Endodermal cell (in vitro differentiated cells): ENCODE measurements around the gene FOXO6. TPM values are rescaled to one million over a fixed set of nuclear protein-coding genes. Genes with fewer than 3 reads are reported as not detected.

Source experiments
- DNase-seq: peaks from one replicate; pipeline ENCODE4 v3.0.0-alpha.2; 2017
- H3K27ac ChIP-seq: 2 replicates; pipeline ENCODE4 v1.5.1; 2013; ENCODE audit warnings: mild to moderate bottlenecking, low read depth, low read length, moderate library complexity
- H3K27me3 ChIP-seq: 2 replicates; pipeline ENCODE4 v1.6.1; 2013; ENCODE audit warnings: mild to moderate bottlenecking, low read length, moderate library complexity; ENCODE audit not compliant: insufficient read depth, control insufficient read depth, poor library complexity, severe bottlenecking
- H3K36me3 ChIP-seq: 2 replicates; pipeline ENCODE4 v1.7.0; 2013; ENCODE audit warnings: mild to moderate bottlenecking, low read length, moderate library complexity; ENCODE audit not compliant: control insufficient read depth, insufficient read depth
- H3K4me1 ChIP-seq: one replicate; pipeline ENCODE4 v1.7.0; 2013; ENCODE audit warnings: low read length; ENCODE audit not compliant: control insufficient read depth, insufficient read depth
- H3K4me3 ChIP-seq: 2 replicates; pipeline ENCODE4 v1.5.1; 2013; ENCODE audit warnings: mild to moderate bottlenecking, low read length, moderate library complexity
- H3K9ac ChIP-seq: 2 replicates; pipeline ENCODE4 v1.6.1; 2013; ENCODE audit warnings: mild to moderate bottlenecking, low read length, moderate library complexity; ENCODE audit not compliant: poor library complexity, severe bottlenecking; ENCODE audit errors: extremely low read depth
- H3K9me3 ChIP-seq: 2 replicates; pipeline ENCODE4 v1.6.1; 2013; ENCODE audit warnings: mild to moderate bottlenecking, low read length, moderate library complexity; ENCODE audit not compliant: control insufficient read depth
- H3K27ac Mint-ChIP-seq: 2 replicates; pipeline ENCODE4 v1.8.0; 2020; ENCODE audit warnings: mixed read lengths
- H3K27me3 Mint-ChIP-seq: 2 replicates; pipeline ENCODE4 v1.8.0; 2021; ENCODE audit warnings: mild to moderate bottlenecking, mixed read lengths; ENCODE audit not compliant: insufficient read depth
- H3K36me3 Mint-ChIP-seq: 2 replicates; pipeline ENCODE4 v1.8.0; 2020; ENCODE audit warnings: low read depth, mixed read lengths
- H3K4me1 Mint-ChIP-seq: 2 replicates; pipeline ENCODE4 v1.8.0; 2020; ENCODE audit warnings: mixed read lengths
- H3K4me3 Mint-ChIP-seq: 2 replicates; pipeline ENCODE4 v1.8.0; 2020; ENCODE audit warnings: mild to moderate bottlenecking, moderate library complexity, mixed read lengths
- H3K9me3 Mint-ChIP-seq: 2 replicates; pipeline ENCODE4 v1.8.0; 2020; ENCODE audit warnings: mild to moderate bottlenecking, mixed read lengths
- CTCF ChIP-seq: fragments of 200-600 bp; sonication (generic); conservative IDR thresholded peaks from 2 replicates; pipeline ENCODE4 v1.5.0; 2021; ENCODE audit warnings: antibody characterized with exemption, mild to moderate bottlenecking
- WGBS, 2 experiments: methylation state at CpG; one replicate each; pipeline versions ENCODE4 v1.1.5 to v1.1.7; 2013; ENCODE audit warnings: missing lambda C conversion rate in 2 of 2, mixed read lengths in 1 of 2; ENCODE audit not compliant: insufficient coverage in 1 of 2, insufficient read length in 1 of 2; 5-methylcytosine and 5-hydroxymethylcytosine counted together
- total RNA-seq, 2 donors: library from RNA; stranded (reverse); fragmentation: NEBNext Ultra II Directional in 1 of 2; extraction: Animal tissue kit (Norgen Biotek cat#: 25700) in 1 of 2; gene quantifications; 2 replicates in 1 of 2; 3 replicates in 1 of 2; pipeline ENCODE4 v1.2.1, GENCODE V29; 2021

The FOXO6 gene
- total RNA-seq, 2 donors from 2014 or later, result 1.7 to 1.8 TPM

- no peak overlapping the region for H3K27ac ChIP-seq
- H3K9me3 ChIP-seq, result no peaks in the 10 kb centered on the region
- 87 to 100% methylated on average over 2 to 6 of the region's 6 CpGs for WGBS, 2 experiments
- no peak overlapping the region for H3K9ac ChIP-seq
- Mint-ChIP-seq H3K27ac (no peak overlapping the region), H3K4me1 (no peaks in the 10 kb centered on the region), H3K36me3 (no peaks in the 10 kb centered on the region), H3K4me3 (no peak overlapping the region), H3K27me3 (no peaks in the 10 kb centered on the region), H3K9me3 (no peaks in the 10 kb centered on the region)
- no peaks in the 10 kb centered on the region for H3K27me3 ChIP-seq
- no peak for TF ChIP-seq CTCF
- H3K36me3 ChIP-seq, result no peaks in the 10 kb centered on the region
- no peaks in the 10 kb centered on the region for H3K4me1 ChIP-seq
- H3K4me3 ChIP-seq, result no peak overlapping the region
- DNase-seq, result no peak
These were observed 61.1 kb downstream of the FOXO6 start for GRCh38 chr1:41422306-41422705.

- H3K9ac ChIP-seq, result no peak overlapping the region
- no peaks in the 10 kb centered on the region for H3K36me3 Mint-ChIP-seq
- 75 to 84% methylated on average over 24 to 38 of the region's 38 CpGs for WGBS, 2 experiments
These were observed 62.4 kb downstream of the FOXO6 start for GRCh38 chr1:41423511-41424191.

GRCh38 chr1:41424581-41425118 is 63.4 kb downstream of the FOXO6 start:
- no peaks in the 10 kb centered on the region for H3K4me1 Mint-ChIP-seq

More at GRCh38 chr1:41423511-41424191, 62.4 kb downstream of the FOXO6 start:
- no peaks in the 10 kb centered on the region for H3K9me3 ChIP-seq
- DNase-seq, result peak; percentile 81
- H3K4me3 ChIP-seq, result no peak overlapping the region
- peaks cover 6% of the 10 kb centered on the region for H3K27me3 Mint-ChIP-seq
- H3K9me3 Mint-ChIP-seq, result no peaks in the 10 kb centered on the region
- H3K4me3 Mint-ChIP-seq, result no peak overlapping the region
- TF ChIP-seq CTCF, result peak; percentile 68
- no peaks in the 10 kb centered on the region for H3K36me3 ChIP-seq
- H3K4me1 ChIP-seq, result no peaks in the 10 kb centered on the region
- no peak overlapping the region for H3K27ac ChIP-seq
- H3K4me1 Mint-ChIP-seq, result no peaks in the 10 kb centered on the region
- no peaks in the 10 kb centered on the region for H3K27me3 ChIP-seq
- H3K27ac Mint-ChIP-seq, result no peak overlapping the region

More at GRCh38 chr1:41424581-41425118, 63.4 kb downstream of the FOXO6 start:
- no peaks in the 10 kb centered on the region for H3K9me3 ChIP-seq
- no peak overlapping the region for H3K27ac Mint-ChIP-seq
- no peak for DNase-seq
- no peak overlapping the region for H3K4me3 ChIP-seq
- no peaks in the 10 kb centered on the region for H3K36me3 ChIP-seq
- no peak overlapping the region for H3K9ac ChIP-seq
- no peak overlapping the region for H3K27ac ChIP-seq
- WGBS, 2 experiments, result 80 to 96% methylated on average over 1 to 4 of the region's 4 CpGs
- TF ChIP-seq CTCF, result no peak
- H3K9me3 Mint-ChIP-seq, result no peaks in the 10 kb centered on the region
- H3K4me1 ChIP-seq, result no peaks in the 10 kb centered on the region
- peaks cover 6% of the 10 kb centered on the region for H3K27me3 Mint-ChIP-seq
- no peaks in the 10 kb centered on the region for H3K27me3 ChIP-seq
- H3K4me3 Mint-ChIP-seq, result no peak overlapping the region
- no peaks in the 10 kb centered on the region for H3K36me3 Mint-ChIP-seq
